Activated T-cell treated with anti-CD3 and anti-CD28 coated beads, Interleukin-2, amount 50 U/mL, for 24 hours (primary cell): ENCODE results near the gene AMBRA1.
"Not testable (repeated sequence)": the region's sequence is repeated elsewhere in the genome, so short reads cannot be mapped to it uniquely, and the experiment has no call there.

Experiments
- DNase-seq: peaks from one replicate; pipeline ENCODE4 v3.0.0-alpha.2; 2020
- H3K27ac Mint-ChIP-seq: 2 replicates; pipeline ENCODE4 v1.8.0; 2020; ENCODE audit warnings: mild to moderate bottlenecking, mixed read lengths
- H3K27me3 Mint-ChIP-seq: 2 replicates; pipeline ENCODE4 v1.8.0; 2020; ENCODE audit warnings: mixed read lengths
- H3K36me3 Mint-ChIP-seq: 2 replicates; pipeline ENCODE4 v1.8.0; 2020; ENCODE audit warnings: low read depth, mixed read lengths
- H3K4me1 Mint-ChIP-seq: 2 replicates; pipeline ENCODE4 v1.8.0; 2020; ENCODE audit warnings: low read depth, mixed read lengths
- H3K4me3 Mint-ChIP-seq: 2 replicates; pipeline ENCODE4 v1.8.0; 2020; ENCODE audit warnings: mild to moderate bottlenecking, moderate library complexity, mixed read lengths
- H3K9me3 Mint-ChIP-seq: 2 replicates; pipeline ENCODE4 v1.8.0; 2020; ENCODE audit warnings: mixed read lengths

AMBRA1 gene

DNA sequence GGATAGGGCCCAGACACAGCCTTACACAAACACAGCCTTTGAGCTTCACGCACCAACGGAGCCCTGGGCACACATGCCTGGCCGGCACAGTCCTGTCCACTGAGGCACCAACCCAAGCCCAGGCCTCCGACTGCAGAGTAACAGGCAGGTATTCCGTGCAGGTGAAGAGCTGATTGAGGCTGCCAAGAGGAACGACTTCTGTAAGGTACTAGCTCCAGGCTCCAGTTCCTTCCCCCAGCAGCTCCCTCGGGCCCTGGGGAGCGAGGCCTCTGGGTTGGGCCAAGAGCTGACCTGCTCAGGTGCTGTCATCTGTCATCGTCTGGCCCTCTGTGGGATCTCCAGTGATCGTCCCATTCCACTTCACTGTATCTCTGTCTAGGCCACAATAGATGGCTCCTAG, 215.5 kb downstream of the AMBRA1 start:
- no peaks in the 10 kb centered on the region for H3K9me3 Mint-ChIP-seq
- H3K36me3 Mint-ChIP-seq, result peaks cover 60% of the 10 kb centered on the region
- H3K4me1 Mint-ChIP-seq, result peaks cover 11% of the 10 kb centered on the region
- H3K4me3 Mint-ChIP-seq, result no peak overlapping the region
- peak overlapping the region; percentile 47 for H3K27ac Mint-ChIP-seq
- DNase-seq, result no peak
- H3K27me3 Mint-ChIP-seq, result peaks cover 14% of the 10 kb centered on the region

DNA sequence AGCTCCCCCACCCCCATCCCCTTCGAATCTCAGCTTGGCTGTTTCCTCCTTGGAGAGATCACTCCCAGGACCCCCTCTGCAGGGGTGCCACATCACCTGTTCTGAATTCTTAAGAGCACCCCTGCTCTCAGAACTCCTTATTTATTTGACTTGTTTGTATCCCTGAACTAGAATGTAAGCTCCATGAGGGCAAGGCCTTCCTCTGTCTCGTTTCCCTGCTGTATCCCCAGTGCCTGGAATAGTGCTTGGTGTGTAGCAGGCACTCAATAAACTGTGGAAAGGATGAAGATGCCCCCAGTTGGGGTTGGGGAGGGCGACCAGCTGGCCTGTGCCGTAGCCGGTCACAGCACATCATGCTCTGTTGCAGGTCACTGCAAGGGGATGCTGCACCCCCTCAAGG, 216.0 kb downstream of the AMBRA1 start:
- H3K4me1 Mint-ChIP-seq, result peaks cover 11% of the 10 kb centered on the region
- H3K27ac Mint-ChIP-seq, result no peak overlapping the region
- H3K36me3 Mint-ChIP-seq, result peaks cover 63% of the 10 kb centered on the region
- H3K27me3 Mint-ChIP-seq, result peaks cover 10% of the 10 kb centered on the region
- H3K4me3 Mint-ChIP-seq, result no peak overlapping the region
- no peaks in the 10 kb centered on the region for H3K9me3 Mint-ChIP-seq
- no peak for DNase-seq

- peaks cover 11% of the 10 kb centered on the region for H3K4me1 Mint-ChIP-seq
- H3K4me3 Mint-ChIP-seq, result no peak overlapping the region
- peaks cover 68% of the 10 kb centered on the region for H3K36me3 Mint-ChIP-seq
- DNase-seq, result no peak
- no peaks in the 10 kb centered on the region for H3K9me3 Mint-ChIP-seq
- H3K27me3 Mint-ChIP-seq, result peaks cover 5% of the 10 kb centered on the region
- peak overlapping the region; percentile 57 for H3K27ac Mint-ChIP-seq
These were observed 216.5 kb downstream of the AMBRA1 start for GRCh38 chr11:46377290-46377689.

GRCh38 chr11:46376258-46377050, 217.4 kb downstream of the AMBRA1 start:
- Mint-ChIP-seq H3K27me3 (no peaks in the 10 kb centered on the region), H3K27ac (no peak overlapping the region), H3K9me3 (no peaks in the 10 kb centered on the region), H3K4me1 (peaks cover 7% of the 10 kb centered on the region), H3K4me3 (no peak overlapping the region), H3K36me3 (peaks cover 76% of the 10 kb centered on the region)
- no peak for DNase-seq

- Mint-ChIP-seq H3K36me3 (peaks cover 81% of the 10 kb centered on the region), H3K27ac (no peak overlapping the region), H3K4me1 (peaks cover 7% of the 10 kb centered on the region), H3K4me3 (no peak overlapping the region), H3K27me3 (no peaks in the 10 kb centered on the region), H3K9me3 (no peaks in the 10 kb centered on the region)
- no peak for DNase-seq
These were observed 218.3 kb downstream of the AMBRA1 start for GRCh38 chr11:46375392-46376101.

GRCh38 chr11:46374815-46375214, 219.0 kb downstream of the AMBRA1 start:
- H3K27me3 Mint-ChIP-seq, result no peaks in the 10 kb centered on the region
- peaks cover 5% of the 10 kb centered on the region for H3K4me1 Mint-ChIP-seq
- no peak overlapping the region for H3K4me3 Mint-ChIP-seq
- no peak for DNase-seq
- peak overlapping the region; percentile 38 for H3K27ac Mint-ChIP-seq
- peaks cover 88% of the 10 kb centered on the region for H3K36me3 Mint-ChIP-seq
- H3K9me3 Mint-ChIP-seq, result no peaks in the 10 kb centered on the region

DNA sequence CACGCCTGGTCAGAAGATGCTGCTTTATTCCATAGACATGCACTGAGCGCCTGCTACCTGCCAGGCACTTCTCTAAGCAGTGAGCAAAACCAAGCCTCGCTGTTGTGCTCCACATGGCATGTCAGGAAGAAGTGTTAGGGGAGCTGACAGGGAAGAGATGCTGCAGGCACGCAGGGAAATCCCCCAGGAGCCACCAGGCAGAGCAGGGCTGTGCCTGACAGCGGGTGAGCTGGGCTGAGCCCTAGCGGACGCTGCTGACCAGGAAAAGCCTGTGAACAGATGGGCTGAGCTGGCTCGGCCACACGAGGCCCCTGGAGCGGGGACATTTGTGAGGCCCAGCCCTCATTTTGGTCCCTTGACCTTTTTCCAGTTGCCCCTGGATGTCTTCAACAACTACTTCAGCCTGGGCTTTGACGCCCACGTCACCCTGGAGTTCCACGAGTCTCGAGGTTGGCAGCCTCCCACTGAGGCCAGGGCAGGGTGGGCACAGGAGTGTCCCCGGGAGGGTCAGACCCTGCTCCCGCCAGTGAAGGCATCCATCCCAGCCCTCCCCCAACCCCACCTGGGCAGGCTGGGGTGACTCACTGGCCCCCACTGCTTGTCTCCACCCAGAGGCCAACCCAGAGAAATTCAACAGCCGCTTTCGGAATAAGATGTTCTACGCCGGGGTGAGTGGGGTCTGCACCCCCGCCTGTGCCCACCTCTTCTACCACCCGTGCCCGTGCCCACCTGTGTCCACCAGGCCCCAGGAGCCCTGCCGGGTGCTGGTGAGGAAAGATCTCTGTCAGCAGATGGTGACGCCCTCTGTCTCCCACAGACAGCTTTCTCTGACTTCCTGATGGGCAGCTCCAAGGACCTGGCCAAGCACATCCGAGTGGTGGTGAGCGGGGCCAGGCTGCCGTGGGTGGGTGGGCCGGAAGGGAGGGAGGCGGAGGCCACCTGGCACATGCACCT, 219.8 kb downstream of the AMBRA1 start:
- DNase-seq, result no peak
- H3K27ac Mint-ChIP-seq, result no peak overlapping the region
- H3K4me1 Mint-ChIP-seq, result peaks cover 8% of the 10 kb centered on the region
- no peaks in the 10 kb centered on the region for H3K27me3 Mint-ChIP-seq
- no peak overlapping the region for H3K4me3 Mint-ChIP-seq
- no peaks in the 10 kb centered on the region for H3K9me3 Mint-ChIP-seq
- peaks cover 92% of the 10 kb centered on the region for H3K36me3 Mint-ChIP-seq

DNA sequence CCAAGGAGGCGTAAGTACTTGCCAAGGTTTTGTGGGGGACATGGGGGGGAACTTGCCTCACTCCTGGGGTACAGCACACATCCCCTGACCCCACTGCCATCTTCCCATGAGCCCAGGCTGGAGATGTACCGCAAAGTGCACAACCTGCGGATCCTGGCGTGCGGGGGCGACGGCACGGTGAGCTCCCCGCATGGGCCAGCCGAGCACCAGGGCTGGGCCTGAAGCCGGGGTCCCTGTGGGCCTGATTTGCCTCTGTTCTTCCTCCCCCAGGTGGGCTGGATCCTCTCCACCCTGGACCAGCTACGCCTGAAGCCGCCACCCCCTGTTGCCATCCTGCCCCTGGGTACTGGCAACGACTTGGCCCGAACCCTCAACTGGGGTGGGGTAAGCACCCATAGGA, 221.3 kb downstream of the AMBRA1 start:
- Mint-ChIP-seq H3K27ac (peak overlapping the region; percentile 76), H3K4me1 (peaks cover 15% of the 10 kb centered on the region), H3K36me3 (peaks cover 91% of the 10 kb centered on the region)
- DNase-seq, H3K27me3 Mint-ChIP-seq, H3K9me3 Mint-ChIP-seq, H3K4me3 Mint-ChIP-seq: not testable (repeated sequence)

- Mint-ChIP-seq H3K27me3 (no peaks in the 10 kb centered on the region), H3K27ac (peak overlapping the region; percentile 76), H3K4me1 (peaks cover 19% of the 10 kb centered on the region), H3K36me3 (peaks cover 87% of the 10 kb centered on the region), H3K4me3 (no peak overlapping the region), H3K9me3 (no peaks in the 10 kb centered on the region)
- no peak for DNase-seq
These were observed 221.7 kb downstream of the AMBRA1 start for GRCh38 chr11:46372086-46372485.

DNA sequence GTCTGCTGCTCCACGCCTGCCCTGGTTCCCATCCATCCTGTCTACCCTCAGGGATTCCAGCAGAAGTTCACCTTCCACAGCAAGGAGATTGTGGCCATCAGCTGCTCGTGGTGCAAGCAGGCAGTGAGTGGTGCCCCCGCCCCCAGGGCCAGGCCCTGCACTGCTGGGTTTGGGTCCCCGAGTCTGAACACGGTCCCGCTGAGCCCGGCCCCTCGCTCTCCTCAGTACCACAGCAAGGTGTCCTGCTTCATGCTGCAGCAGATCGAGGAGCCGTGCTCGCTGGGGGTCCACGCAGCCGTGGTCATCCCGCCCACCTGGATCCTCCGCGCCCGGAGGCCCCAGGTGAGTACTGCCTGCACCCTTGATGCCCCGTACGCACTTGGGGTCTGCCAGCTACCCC, 222.6 kb downstream of the AMBRA1 start:
- peaks cover 81% of the 10 kb centered on the region for H3K36me3 Mint-ChIP-seq
- H3K9me3 Mint-ChIP-seq, DNase-seq, H3K4me3 Mint-ChIP-seq, H3K27ac Mint-ChIP-seq, H3K27me3 Mint-ChIP-seq: not testable (repeated sequence)
- peaks cover 24% of the 10 kb centered on the region for H3K4me1 Mint-ChIP-seq

DNA sequence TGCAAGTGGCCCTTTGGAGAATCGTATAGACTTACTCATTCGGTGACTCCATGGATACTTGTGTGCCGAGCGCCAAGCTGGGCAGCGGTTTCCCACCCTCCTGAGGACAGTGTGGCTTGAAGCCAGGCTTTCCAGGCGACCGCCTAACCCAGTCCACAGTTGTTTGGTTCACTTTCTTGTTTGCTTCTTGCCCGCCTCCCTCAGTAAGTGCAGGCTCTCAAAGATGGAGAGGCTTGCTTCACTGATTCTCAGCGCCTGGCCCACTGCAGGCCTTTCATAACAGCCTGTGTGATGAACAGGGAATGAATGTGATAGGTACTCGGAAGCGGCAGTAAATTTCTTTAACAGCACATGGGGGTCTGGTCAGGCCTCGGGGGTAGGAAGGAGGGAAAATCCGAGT, 223.6 kb downstream of the AMBRA1 start:
- H3K9me3 Mint-ChIP-seq, result no peaks in the 10 kb centered on the region
- no peak overlapping the region for H3K4me3 Mint-ChIP-seq
- H3K27me3 Mint-ChIP-seq, result no peaks in the 10 kb centered on the region
- peaks cover 32% of the 10 kb centered on the region for H3K4me1 Mint-ChIP-seq
- no peak for DNase-seq
- H3K27ac Mint-ChIP-seq, result peak overlapping the region; percentile 71
- peaks cover 74% of the 10 kb centered on the region for H3K36me3 Mint-ChIP-seq

DNA sequence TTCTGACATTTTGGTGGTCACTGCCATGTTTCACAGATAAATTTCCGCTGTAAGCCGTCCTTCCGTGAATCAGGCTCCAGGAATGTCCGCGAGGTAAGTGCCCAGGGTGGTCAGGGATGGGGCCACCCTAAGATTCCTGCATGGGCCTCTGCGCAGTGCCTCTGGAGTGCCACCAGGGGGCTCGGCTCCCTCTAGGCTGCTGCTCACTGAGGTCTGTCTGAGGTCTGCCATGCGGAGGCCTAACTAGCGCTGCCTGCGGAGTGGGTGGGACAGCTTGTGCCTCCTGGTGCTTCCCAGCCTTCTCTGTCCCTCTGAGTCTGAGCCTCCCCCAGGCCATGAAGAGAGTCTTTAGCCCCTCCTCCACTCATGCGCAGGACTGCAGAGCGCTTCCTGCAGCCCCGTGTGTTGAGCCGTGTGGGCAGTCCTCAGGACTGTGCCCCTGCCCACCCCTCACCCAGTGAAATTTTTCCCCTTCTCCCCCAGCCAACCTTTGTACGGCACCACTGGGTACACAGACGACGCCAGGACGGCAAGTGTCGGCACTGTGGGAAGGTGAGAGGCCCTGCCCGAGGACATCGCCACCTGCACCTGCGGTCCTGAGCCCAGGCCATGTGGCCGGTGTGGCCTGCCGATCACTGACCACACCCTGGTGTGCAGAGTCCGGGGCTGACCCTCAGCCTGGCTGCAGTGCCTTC, 224.2 kb downstream of the AMBRA1 start:
- peaks cover 74% of the 10 kb centered on the region for H3K36me3 Mint-ChIP-seq
- DNase-seq, result peak; percentile 74
- H3K9me3 Mint-ChIP-seq, result no peaks in the 10 kb centered on the region
- H3K4me1 Mint-ChIP-seq, result peaks cover 39% of the 10 kb centered on the region
- H3K27ac Mint-ChIP-seq, result peak overlapping the region; percentile 76
- no peak overlapping the region for H3K4me3 Mint-ChIP-seq
- no peaks in the 10 kb centered on the region for H3K27me3 Mint-ChIP-seq

GRCh38 chr11:46367916-46368267, 225.9 kb downstream of the AMBRA1 start:
- peak overlapping the region; percentile 76 for H3K27ac Mint-ChIP-seq
- peaks cover 50% of the 10 kb centered on the region for H3K4me1 Mint-ChIP-seq
- H3K36me3 Mint-ChIP-seq, result peaks cover 73% of the 10 kb centered on the region
- no peak overlapping the region for H3K4me3 Mint-ChIP-seq
- H3K9me3 Mint-ChIP-seq, result no peaks in the 10 kb centered on the region
- H3K27me3 Mint-ChIP-seq, result no peaks in the 10 kb centered on the region
- DNase-seq, result no peak
